ES-I3 (cell line): Measurements from ENCODE around the gene ST3GAL4.

Experiments used
- H3K36me3 ChIP-seq: 2 replicates; pipeline ENCODE4 v1.6.1; 2013; ENCODE audit warnings: mild to moderate bottlenecking, low read length, control low read depth, moderate library complexity; ENCODE audit not compliant: insufficient read depth
- H3K4me1 ChIP-seq: 2 replicates; pipeline ENCODE4 v1.6.1; 2013; ENCODE audit warnings: mild to moderate bottlenecking, control low read depth, low read length; ENCODE audit not compliant: insufficient read depth
- H3K9ac ChIP-seq: 2 replicates; pipeline ENCODE4 v1.6.1; 2013; ENCODE audit warnings: low read depth, mild to moderate bottlenecking, low read length, moderate library complexity
- H3K9me3 ChIP-seq: 2 replicates; pipeline ENCODE4 v1.6.1; 2013; ENCODE audit warnings: mild to moderate bottlenecking, low read length, moderate library complexity; ENCODE audit not compliant: control insufficient read depth, insufficient read depth

The ST3GAL4 gene

DNA sequence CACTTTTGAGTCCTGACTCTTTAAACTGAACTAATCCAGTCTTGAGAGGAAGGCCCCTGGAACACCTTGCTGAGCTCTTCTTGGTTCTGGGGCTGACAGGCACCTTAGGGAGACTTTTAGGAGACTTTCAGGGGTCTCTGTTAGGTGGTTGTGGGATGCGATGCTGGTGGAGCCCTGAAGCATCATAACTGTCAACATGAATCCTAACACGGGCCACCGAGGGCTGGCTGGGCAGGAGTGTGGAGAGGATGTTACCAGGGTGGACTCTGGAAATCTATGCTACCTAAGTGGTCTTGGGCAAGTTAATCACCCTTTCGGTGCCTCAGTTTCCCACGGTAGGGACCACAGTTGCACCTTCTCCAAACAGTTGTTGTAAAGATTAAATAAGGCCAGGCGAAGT lies 106.5 kb downstream of the ST3GAL4 start:
- Histone ChIP-seq H3K36me3 (no peaks in the 10 kb centered on the region), H3K9ac (no peak overlapping the region), H3K9me3 (no peaks in the 10 kb centered on the region), H3K4me1 (0 out of 2 replicates have a peak, but pooled peaks cover 10% of the 10 kb centered on the region)

DNA sequence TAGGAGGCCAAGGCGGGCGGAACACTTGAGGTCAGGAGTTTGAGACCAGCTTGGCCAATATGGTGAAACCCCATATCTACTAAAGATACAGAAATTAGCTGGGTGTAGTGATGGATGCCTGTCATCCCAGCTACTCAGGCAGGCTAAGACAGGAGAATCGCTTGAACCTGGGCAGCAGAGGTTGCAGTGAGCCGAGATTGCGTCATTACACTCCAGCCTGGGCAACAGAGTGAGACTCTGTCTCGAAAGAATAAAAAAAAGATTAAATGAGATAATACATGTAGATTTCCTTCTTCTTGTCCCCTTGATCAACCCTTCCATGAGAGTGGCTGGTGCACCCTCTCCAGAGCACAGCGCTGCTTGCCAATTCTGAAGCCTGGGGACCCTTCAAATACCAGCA lies 106.9 kb downstream of the ST3GAL4 start:
- Histone ChIP-seq H3K9me3 (no peaks in the 10 kb centered on the region), H3K9ac (no peak overlapping the region), H3K4me1 (0 out of 2 replicates have a peak, but pooled peaks cover 10% of the 10 kb centered on the region), H3K36me3 (no peaks in the 10 kb centered on the region)
